ENCODE results near the gene CA5A.
"Not testable (repeated sequence)": the region's sequence is repeated elsewhere in the genome, so short reads cannot be mapped to it uniquely, and the experiment has no call there.

The CA5A gene

DNA sequence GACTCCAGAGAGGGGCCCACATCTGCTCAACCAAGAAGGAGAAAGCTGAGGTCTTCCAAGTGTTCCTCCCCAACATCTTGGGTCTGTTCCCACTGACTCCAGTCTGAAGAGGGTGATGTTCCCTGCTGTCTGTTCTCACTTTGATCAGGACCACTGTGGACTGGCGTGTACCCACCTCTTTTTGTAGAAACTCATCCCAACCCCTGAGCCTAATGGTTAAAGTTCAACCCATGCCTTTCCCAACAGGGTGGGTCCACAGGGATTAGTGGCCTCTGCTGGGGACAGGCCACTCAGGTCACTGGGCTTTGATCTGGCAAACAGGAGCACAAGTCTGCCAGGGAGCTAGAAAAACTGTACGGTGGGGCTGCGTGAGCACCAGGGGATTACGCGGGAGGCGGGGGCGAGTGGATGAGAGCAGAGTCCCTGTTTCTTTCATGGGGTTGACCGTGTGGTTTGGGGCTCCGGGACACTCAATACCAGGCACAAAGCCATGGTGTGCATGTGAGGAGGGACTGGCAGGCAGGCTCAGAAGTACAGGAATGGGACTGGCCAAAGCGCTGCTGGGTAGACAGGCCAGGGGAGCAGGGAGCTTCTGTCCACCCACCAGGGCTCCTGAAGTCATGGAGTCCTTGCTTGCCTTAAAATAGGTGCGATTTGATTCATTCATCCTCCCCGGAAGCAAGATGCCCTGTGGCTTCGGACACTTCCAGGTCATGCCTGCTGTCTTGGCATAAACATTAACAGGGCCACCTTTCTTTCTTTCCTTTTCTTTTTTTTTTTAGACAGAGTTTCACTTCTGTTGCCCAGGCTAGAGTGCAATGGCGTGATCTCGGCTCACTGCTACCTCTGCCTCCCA, at the start of gene CA5A:
TSS of gene CA5A (minus strand) at position 155 of the 856 bp plus-strand sequence. CDS start at position 76, 79 bp downstream.
- no peak for DNase-seq

DNA sequence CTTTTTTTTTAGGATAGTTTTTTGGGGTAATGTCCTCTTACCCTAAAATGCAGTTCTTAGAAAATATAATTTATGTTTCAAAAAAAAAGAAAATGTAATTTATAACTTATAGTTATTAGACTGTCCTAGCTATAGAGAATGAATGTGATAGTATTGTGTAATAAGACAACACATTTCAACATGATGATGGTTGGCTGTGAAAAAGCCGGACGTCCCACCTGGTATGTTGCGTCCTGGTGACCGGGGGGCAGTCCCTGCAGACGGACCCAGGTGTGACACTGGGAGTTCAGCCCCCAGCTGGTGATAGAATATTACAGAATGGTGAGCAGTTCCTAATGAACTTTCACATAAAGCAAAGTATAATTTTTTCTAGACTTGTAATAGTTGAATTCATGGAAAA, 49.2 kb upstream of the CA5A start:
- DNase-seq: not testable (repeated sequence)

DNA sequence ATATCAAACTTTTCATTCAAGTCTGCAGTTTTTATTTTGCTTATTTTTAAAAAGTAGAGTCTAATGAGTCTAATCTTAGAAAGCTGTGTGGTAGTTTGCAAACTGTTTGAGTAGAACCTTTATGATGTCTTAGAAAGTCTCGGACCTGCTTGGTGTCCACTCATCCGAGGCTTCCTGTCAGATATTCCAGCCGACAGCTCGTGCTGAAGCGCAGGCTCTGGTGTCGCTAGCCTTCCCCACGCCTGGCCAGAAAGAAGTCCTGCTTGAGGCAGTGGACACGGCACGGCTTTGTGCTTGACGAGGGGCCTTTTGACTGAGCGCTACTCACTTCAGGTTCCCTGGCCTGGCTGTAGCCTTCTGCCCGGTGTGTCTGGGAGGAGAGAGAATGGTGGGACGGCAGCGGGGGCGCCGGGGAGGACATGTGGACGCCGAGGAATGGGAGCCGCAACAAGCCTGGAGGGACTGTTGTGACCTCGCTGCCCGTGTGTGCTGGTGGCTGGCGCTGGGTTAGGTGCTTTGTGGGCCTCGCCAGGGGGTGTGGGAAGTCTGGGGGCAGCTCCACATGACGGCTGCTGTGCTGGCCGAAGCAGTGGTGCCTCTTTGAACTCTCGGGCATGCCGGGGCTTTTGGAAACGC, 48.4 kb upstream of the CA5A start:
- no peak for DNase-seq

DNA sequence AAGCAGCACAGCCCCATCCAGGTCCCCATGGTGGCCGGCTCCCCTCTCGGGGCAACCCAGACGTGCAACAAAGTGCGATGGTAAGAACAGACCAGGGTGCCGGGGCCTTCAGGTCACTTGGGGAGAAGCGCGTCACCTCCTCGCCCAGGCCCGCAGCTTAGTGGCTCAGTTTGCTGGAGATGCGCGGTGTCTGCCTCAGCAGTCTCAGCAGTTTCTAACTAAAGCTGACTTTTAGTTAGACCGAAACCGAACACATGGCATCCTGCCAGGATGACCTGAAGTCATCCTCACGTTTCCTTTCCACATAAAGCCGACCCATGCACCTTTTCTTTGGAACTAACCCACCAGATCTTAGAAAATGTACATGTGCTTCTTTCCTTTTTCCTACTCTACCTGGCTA, 47.9 kb upstream of the CA5A start:
- not testable (repeated sequence) for DNase-seq

DNA sequence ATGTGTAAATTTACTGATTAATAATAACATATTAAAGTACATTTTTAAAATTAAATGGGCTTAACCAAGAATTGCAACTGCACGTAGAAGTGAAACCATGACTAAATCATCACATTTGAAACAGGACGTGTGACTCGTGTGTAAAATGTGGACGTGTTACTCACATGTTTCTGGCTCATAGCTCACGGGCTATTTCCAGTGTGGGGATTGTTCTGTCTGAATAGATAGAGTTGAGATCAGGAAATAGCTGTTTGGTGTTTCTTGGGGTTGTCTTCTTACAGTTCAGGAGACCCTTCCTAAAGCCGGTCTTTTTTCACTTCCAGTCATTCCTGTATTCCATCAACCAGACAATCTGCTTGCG, 47.4 kb upstream of the CA5A start:
- not testable (repeated sequence) for DNase-seq

DNA sequence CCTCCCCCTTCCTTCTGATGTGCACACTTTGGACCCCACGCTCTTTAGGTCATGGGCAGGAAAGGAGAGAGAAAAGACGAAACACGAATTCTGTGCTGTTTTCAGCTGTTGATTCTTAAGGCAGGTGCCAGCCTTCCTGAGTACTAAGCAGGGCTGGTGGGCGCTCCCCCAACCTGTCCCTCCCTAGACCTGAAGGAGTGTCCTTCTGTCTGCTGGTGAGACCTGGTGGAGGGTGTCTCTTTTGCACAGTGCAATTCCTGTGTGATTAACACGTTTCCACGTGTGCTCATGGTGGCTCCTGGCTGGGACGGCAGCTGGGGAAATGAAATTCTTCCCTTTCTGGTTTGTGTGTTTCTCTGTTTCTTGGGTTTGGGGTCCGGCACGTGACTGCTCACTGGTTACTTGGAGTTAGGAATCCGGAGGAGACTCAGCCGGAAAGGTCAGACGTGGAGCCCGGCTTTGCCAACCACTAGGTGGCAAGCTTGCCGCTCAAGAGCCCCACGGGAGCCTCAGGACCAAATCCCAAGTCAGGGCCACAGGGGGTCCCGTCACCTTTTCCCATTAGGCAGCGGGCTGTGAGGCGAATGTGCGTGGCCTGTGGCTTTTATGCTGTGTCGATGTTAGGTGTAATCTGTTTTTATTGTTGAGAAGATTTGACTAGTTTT, 46.9 kb upstream of the CA5A start:
- not testable (repeated sequence) for DNase-seq

DNA sequence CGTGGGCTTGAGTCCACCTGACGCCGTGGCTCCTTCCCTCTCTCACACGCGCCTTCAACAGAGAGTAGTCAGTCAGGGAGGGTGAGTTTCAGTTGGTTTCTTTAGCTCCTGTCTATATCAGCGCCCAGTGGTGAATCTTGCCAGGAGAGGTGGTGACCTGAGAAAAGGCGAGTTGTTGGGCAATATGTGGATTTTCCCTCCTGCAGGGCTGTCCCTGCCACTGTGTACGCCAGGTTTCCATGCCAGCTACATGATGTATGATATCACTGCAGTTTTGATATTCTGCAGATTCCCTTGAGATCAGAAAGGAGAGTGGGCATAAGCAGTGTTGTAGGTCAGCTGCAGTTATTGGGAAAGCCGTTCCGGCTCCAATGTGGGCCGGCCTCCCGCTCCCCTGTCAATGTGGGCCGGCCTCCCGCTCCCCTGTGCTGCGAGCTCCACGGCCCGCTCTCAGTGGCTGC, 46.3 kb upstream of the CA5A start:
- no peak for DNase-seq

DNA sequence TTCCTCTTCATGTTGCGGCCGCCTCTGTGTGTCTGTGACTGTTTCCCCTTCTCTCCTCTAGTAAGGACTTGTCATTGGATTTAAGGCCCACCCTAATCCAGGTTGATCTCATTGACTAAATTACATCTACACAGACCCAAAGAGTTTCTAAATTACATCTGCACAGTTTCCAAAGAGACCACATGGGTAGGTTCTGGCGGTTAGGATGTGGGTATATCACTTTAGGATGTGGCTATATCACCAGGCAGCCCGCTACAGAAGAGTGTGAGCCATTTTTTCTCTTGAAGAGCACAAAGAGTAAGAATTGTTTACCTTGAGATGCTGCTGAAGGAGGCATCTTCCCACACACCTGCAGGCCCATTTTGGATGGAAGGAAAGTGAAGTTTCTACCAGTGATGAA, 45.0 kb upstream of the CA5A start:
- not testable (repeated sequence) for DNase-seq

DNA sequence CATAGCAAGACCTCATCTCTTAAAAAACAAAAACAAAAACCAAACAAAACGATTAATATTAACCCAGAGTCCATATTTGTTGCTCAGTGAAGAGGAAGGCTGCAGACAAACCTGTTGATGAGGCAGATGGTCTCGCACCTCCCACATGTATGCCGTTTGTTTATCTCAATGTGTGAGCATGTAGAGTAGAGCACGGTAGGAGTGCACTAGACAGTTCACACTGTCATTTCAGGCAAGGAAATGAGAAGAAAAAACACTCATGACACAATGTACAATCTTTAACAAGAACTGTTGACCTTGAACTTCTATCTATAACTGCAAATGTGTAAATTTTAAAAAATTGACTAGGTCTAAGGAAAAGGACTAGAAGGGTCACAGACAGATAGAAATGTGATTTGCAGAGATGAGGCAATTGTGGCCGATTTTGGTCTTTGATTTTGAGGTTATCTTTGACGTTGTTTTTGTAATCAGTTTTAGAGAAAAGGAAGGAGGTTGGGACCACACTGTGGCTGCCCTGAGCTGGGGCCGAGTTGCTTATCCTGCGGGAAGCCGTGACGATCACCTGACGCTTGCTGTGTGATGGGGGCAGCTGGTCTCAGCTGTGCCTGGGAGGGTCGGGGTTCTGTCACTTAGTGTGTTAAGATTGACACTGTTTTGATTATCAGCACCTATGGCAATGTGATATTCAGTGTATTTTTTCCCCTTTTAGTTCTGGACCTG, 43.7 kb upstream of the CA5A start:
- DNase-seq: not testable (repeated sequence)

DNA sequence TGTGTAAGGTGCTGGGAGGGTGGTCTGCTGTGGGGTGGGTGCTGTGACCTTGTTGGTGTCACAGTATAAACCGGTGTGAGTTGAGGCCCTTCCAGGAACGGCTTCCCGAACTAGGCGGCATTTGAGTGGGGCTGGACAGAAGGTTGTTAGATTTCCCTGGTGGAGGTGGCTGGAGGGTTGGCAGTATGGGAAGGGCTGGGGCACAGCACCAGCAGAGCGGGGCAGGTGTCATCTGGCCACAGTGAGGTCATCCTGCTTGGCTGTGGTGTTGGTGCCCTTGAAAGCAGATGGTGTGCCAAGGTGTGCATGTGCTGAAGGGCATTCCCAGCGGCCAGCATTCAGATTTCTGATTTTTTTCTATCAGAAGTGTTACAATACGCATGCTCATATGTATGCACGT, 43.0 kb upstream of the CA5A start:
- DNase-seq: no peak

DNA sequence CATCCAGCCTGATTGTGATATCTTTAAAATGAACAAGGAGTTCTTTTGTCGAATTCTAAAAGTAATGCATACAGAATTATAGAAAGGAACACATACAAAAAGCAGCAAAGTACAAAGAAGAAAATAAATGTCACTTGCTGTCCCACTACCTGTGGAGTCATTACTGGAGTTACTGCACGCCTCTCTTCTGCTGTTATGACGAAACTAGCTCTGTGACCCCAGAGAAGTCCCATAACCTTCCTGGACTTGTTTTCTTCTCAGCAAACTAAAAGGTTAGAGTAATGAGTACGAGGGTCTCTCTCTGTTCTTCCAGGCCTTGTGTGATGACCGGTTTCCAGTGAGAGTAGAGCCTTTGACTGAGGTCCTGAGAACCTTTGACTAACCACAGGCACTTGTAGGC, 41.8 kb upstream of the CA5A start:
- no peak for DNase-seq

DNA sequence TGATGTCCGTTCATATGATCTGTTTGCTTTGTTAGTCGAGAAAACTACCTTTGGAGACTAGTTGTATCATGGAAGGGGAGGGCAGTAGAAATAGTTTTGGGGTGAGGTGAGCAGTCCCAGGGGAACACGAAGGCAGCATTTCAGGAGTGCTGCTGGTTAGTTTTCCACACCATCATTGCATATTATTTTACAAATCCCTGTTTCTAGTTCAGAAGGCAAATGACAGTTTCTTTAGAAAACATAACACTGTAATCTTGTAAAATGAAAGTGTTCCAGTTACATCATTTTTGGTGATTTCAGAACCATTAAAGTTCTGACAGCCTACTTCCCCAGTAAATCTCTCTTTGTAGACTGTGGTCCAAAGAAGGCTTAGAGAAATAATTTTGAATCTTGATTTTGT, 40.3 kb upstream of the CA5A start:
- no peak for DNase-seq

DNA sequence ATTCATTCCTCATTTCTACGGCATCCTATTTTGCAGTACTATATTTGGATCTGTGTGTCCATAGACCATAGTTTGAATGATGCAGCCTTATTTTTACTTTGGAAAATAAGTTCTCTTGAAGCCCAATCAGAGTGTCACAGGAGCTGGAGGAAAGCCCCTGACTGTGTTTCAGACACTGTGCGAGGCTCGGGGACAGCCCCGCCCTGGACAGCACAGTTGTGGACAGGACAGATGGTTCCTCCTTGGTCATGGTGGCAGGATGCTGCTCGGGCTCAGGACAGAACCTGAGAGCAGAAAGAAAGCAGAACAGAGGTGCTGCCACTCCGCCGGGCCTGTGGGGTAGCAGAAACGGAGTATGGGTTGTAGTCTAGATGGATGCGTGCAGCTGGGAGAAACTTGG, 37.8 kb upstream of the CA5A start:
- DNase-seq: no peak

DNA sequence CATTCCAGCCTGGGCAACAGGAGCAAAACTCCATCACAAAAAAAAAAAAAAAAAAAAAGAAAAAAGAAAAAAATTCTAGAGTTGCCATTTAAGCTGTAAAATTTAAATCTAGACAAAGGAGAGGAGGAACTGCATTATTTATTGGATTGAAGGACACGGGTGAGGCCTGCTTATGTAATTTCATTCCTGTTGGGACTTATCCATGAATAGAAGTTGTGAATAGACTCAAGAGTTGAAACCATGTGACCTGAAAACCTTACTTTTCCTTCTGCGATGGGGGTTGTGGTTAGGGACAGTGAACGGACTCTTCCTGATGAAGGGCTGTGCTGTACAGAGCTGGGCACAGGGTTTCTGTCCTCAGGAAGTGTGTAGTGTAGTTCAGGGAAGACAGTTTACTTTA, 37.4 kb upstream of the CA5A start:
- DNase-seq: no peak

DNA sequence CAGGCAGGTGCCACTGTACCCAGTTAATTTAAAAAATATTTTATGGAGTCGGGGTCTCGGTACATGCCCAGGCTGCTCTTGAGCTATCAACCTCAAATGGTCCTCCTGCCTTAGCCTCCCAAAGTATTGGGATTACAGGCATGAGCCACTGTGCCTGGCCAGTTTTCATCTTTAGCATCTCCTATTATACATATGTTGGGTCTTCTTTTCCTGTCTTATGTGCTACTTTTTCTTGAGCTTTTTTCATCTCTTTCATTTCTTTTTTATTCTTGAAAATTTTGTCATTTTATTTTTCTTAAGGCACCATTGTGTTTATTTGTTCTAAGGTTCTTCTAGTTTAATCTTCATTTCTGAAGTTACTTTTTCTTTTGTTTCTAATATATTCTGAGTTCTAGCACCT, 35.6 kb upstream of the CA5A start:
- DNase-seq: no peak

DNA sequence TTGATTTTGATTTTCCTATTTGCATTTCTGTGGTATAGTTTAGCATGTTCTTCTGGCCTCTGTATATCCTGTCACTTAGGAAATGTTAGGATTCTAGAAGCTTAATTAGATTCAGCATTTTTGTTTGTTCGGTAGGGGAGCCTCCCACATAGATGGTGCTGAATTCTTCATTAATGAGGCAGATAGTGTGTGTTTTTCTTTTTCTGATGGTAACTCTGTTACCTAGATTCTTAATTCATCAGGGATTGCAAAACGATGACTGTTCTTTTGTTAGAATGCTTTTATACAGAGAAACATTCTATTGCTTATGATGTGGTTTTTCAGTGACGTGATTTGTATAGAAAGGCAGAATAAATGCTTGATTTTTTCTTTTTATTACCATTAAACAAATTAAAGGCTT, 33.9 kb upstream of the CA5A start:
- no peak for DNase-seq

DNA sequence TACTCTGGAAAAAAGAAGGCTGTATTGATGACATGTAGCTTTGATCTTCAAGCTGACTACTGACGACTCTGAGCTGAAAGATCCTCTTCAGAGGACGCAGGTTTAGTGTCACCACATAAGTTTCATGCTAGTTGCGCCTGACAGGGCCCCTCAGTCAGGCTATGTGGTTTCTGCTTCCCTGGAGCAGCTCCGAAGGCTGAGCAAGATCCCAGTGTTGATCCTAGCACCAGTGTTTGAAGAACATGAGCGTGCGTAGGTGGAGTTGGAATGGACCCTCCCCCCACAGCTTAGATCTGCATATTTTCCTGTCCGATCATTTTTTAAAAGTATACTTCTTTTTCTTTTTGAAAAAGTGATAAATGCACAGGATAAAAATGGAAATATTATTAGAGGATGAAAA, 32.2 kb upstream of the CA5A start:
- DNase-seq: no peak

DNA sequence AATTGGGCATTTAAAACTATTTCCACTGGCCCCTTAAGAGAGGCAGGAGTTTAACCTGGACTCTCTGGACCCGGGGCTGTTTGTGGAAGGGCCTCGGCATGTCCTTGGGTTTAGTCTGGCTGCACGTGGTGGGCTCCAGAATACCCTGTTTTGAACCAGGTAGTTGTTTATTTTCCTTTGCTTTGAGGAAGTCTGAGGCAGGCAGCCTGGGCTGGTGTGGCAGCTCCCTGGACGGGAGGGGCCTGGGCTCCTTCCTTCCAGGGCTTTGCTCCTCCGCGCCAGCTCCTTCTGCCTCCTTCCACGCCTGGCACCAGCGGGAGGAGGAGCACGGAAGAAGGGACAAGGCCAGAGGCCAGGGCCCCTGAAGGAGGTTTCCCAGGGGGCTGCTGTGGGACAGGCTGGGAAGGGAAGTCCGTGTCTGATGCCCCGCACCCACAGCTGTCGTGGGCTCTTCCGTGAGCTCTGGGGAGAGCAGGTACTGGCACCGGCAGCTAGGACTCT, 30.4 kb upstream of the CA5A start:
- DNase-seq: no peak

DNA sequence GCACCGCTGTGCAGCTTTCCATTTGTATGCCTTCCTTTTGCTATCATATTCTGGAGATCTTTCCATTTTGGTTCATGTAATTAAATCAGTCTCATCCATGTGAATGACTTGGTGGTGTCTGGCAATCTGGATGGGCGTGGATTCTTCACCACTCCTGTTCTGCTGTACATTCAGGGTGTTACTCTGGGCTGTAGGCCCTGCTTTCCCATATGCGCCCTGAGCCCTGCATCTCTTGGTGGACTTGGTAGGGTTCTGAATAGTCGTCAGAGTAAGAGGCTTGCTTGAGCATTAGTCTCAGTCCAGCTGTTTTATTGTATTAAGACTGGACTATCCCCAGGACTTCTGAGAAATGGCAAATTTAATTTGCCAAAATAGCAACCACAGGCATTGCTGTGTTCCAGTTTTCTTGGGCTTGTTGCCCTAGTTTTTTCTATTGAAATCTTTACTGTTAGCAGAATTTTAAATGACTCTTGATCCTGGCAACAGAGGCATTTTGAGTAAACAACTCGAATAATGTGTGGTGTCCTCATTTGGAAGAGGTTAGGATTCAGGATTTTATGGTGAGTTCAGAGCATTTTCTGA, 29.8 kb upstream of the CA5A start:
- DNase-seq: no peak

DNA sequence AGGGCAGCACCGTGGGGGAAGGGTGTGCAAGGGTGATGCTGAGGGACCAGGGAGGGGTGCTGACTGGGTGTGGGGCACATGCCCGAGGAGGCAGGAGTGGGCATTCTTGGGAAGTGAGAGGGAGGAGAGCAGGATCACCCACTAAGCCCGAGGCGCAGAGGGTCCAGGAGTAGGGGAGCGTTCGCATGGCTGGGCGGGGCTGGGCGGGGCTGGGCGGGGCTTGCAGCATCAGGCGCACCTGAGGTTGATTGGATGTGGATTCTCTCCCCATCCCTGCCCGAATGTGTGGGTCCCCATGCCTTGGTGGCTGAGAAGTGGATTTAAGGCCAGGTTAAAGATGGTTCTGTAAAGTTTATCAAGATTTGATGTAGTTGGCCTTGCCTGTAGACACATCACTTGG, 29.1 kb upstream of the CA5A start:
- no peak for DNase-seq

DNA sequence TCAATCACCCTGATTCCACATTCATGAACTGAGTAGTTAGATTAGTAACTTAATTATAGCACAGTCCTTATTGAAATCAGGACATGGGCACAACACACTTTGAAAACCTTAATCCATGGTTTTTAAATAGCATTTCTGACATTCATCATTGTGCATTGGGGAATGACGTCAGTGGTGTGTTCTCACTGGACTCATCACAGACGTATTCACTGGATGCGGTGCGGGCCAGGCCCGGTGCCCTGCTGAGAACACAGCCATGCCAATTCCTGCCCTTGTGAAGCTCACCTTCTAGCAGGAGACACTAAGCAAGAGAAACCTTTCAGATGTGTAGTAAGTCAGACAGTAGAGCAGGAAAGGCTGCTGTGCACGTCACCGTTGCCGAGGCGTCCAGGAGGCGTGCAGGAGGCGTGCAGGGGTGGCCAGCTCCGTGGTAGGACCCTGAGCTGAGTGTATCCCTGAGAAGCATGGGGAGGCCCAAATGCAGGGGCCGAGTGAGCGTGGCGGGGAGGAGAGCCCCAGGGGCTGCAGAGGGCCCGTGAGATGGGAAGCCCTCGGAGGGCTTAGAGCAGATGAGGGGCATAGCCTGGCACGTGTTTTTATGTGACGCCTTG, 27.8 kb upstream of the CA5A start:
- no peak for DNase-seq

DNA sequence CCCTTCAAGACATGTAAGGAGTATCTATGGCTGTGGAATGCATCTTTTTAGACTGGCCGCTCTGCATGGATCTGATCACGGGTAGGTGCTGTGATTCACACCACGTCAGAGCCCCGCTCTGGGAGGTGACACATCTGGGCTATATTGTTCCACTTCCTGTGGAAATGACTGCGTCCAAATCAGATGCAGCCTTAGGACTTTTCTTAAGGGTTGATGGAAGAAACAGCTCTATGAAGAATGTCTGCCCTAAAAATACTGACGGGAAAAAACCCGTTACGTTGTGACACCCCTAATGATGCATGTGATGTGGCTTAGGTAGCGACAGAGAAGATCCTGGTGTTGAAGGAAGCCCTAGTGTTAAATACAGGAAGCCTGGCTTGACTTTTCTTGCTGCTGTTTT, 27.1 kb upstream of the CA5A start:
- DNase-seq: no peak
